CD4-positive, alpha-beta T cell (primary cell): ENCODE results near the gene NACC2. TPM values are rescaled to one million over a fixed set of nuclear protein-coding genes. Genes with fewer than 3 reads are reported as not detected.
A peak's percentile ranks its signal among the peaks of the same experiment; 100 is the strongest.

Experiments used
- ATAC-seq: fragments of 200-7000 bp; cut with Tn5 transposase; one replicate; pipeline ENCODE4 v1.10.0; 2022; ENCODE audit warnings: mild to moderate bottlenecking; ENCODE audit not compliant: poor library complexity
- CTCF ChIA-PET: fragments of 350-600 bp; sonication (Branson Sonifier 250); formaldehyde crosslinking; loops from one replicate; lab custom pipeline; 2021; ENCODE audit warnings: antibody characterized with exemption, inconsistent platforms; lab: Charles Lee
- POLR2A ChIA-PET: fragments of 350-600 bp; sonication (Branson Sonifier 250); formaldehyde crosslinking; loops from one replicate; lab custom pipeline; 2021; ENCODE audit warnings: antibody characterized with exemption, inconsistent platforms; lab: Charles Lee
- DNase-seq, 14 experiments: peaks; one replicate each; pipeline ENCODE4 v3.0.0-alpha.2; 2013 to 2020; ENCODE audit warnings: mixed read lengths in 2 of 14
- H3K27ac ChIP-seq, 2 donors: one replicate each; pipeline versions ENCODE4 v1.5.1 to v1.7.0; 2013; ENCODE audit warnings: low read length in 2 of 2, low read depth in 1 of 2, mild to moderate bottlenecking in 1 of 2
- H3K27me3 ChIP-seq, 2 experiments: 1 replicate in 1 of 2; 2 replicates in 1 of 2; pipeline versions ENCODE4 v1.6.1 to v1.7.0; 2013; ENCODE audit warnings: low read length in 2 of 2, control low read depth in 1 of 2, mild to moderate bottlenecking in 1 of 2, moderate library complexity in 1 of 2; ENCODE audit not compliant: insufficient read depth in 2 of 2, control insufficient read depth in 1 of 2
- H3K36me3 ChIP-seq: one replicate; pipeline ENCODE4 v1.6.1; 2013; ENCODE audit warnings: low read length, control low read depth; ENCODE audit not compliant: insufficient read depth
- H3K4me1 ChIP-seq: one replicate; pipeline ENCODE4 v1.6.1; 2013; ENCODE audit warnings: low read length, control low read depth; ENCODE audit not compliant: insufficient read depth
- H3K4me3 ChIP-seq: one replicate; pipeline ENCODE4 v1.5.1; 2013; ENCODE audit warnings: mild to moderate bottlenecking, low read length, moderate library complexity
- H3K9me3 ChIP-seq, 2 experiments: 1 replicate in 1 of 2; 2 replicates in 1 of 2; pipeline versions ENCODE4 v1.6.1 to v1.7.0; 2013; ENCODE audit warnings: low read length in 2 of 2, mild to moderate bottlenecking in 2 of 2, control low read depth in 1 of 2, moderate library complexity in 1 of 2; ENCODE audit not compliant: control insufficient read depth in 1 of 2, insufficient read depth in 1 of 2
- H3K27ac Mint-ChIP-seq: one replicate; pipeline ENCODE4 v1.8.0; 2020; ENCODE audit warnings: mixed read lengths
- H3K27me3 Mint-ChIP-seq: one replicate; pipeline ENCODE4 v1.8.0; 2021; ENCODE audit warnings: mixed read lengths
- H3K36me3 Mint-ChIP-seq: one replicate; pipeline ENCODE4 v1.8.0; 2021; ENCODE audit warnings: low read depth, mixed read lengths
- H3K4me1 Mint-ChIP-seq: one replicate; pipeline ENCODE4 v1.8.0; 2021; ENCODE audit warnings: low read depth, mixed read lengths
- H3K4me3 Mint-ChIP-seq: one replicate; pipeline ENCODE4 v1.8.0; 2020; ENCODE audit warnings: mild to moderate bottlenecking, mixed read lengths
- H3K9me3 Mint-ChIP-seq: one replicate; pipeline ENCODE4 v1.8.0; 2020; ENCODE audit warnings: mixed read lengths
- CTCF ChIP-seq: fragments of 200-600 bp; IDR thresholded peaks from one replicate; pipeline ENCODE4 v1.8.0; 2022; ENCODE audit warnings: antibody characterized with exemption, mild to moderate bottlenecking
- intact Hi-C, 2 experiments: fragments of 100-400 bp; cut with DNase I in 1 of 2; cut with micrococcal nuclease in 1 of 2; formaldehyde crosslinking; loops; one replicate each; pipeline versions ENCODE4 v1.15.1 to v1.9.0; 2023 to 2025; cut with DNase I, micrococcal nuclease
- total RNA-seq, 174 experiments: library from RNA in 2 of 174; stranded (reverse) in 2 of 174; gene quantifications; one replicate each; pipeline ENCODE4 v1.2.3 and lab custom pipeline; 2021 to 2026

The NACC2 gene
- total RNA-seq, 2 experiments from 2014 or later = 2.1 to 2.7 TPM

GRCh38 chr9:136105398-136106135 is 10.5 kb upstream of the NACC2 start:
- intact Hi-C loops = no loop called here
- ChIA-PET POLR2A (interaction anchor here (1.1 to 6.0 kb wide), 2 partner anchors 10 to 12 kb away, joined by 4 to 50 read pairs; partner anchors contain the start of gene NACC2), CTCF (interaction anchor here (0.8 kb wide), 1 partner anchor 15 kb away, joined by 4 read pairs; no protein-coding TSS in a partner anchor)
- Mint-ChIP-seq H3K4me3 (peak overlapping the region; percentile 15), H3K27ac (peak overlapping the region; percentile 88), H3K9me3 (no peaks in the 10 kb centered on the region), H3K4me1 (peaks cover 43% of the 10 kb centered on the region), H3K36me3 (no peaks in the 10 kb centered on the region), H3K27me3 (no peaks in the 10 kb centered on the region)
- ATAC-seq (no peak), DNase-seq (no peak)
- Histone ChIP-seq H3K27me3 (no peaks in the 10 kb centered on the region), H3K27ac (no peak overlapping the region), H3K9me3 (no peaks in the 10 kb centered on the region), H3K4me3 (no peak overlapping the region), H3K36me3 (no peaks in the 10 kb centered on the region), H3K4me1 (peaks cover 61% of the 10 kb centered on the region)
- no peak for TF ChIP-seq CTCF

DNA sequence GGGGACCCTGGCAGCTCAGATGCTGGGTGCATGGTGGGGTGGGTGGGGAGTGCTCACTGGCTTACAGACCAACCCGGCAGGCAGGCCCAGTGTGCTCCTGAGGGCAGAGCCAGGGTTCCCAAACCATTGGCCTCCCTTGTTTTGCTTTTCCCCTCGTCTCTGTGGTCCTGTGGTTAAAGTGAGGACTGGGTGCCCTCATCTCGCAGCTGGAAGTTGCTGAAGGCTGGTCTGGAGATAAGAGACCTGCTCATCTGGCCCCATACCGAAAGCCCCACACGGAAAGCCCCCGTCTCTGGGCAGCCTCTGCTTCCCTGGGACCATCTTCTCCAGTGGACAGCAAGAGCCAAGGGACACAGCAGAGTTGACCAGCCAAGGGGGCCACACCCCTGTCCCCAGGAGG is 9.8 kb upstream of the NACC2 start:
- no peak overlapping the region for H3K4me3 Mint-ChIP-seq
- Histone ChIP-seq H3K27me3 (no peaks in the 10 kb centered on the region), H3K4me3 (no peak overlapping the region), H3K9me3 (no peaks in the 10 kb centered on the region), H3K36me3 (no peaks in the 10 kb centered on the region), H3K27ac (no peak overlapping the region), H3K4me1 (peaks cover 54% of the 10 kb centered on the region)
- ChIA-PET POLR2A (no interaction called here), CTCF (no interaction called here)
- no peaks in the 10 kb centered on the region for H3K36me3 Mint-ChIP-seq
- H3K9me3 Mint-ChIP-seq = no peaks in the 10 kb centered on the region
- intact Hi-C loops = no loop called here
- TF ChIP-seq CTCF = no peak
- H3K27me3 Mint-ChIP-seq = no peaks in the 10 kb centered on the region
- ATAC-seq (no peak), DNase-seq (no peak)
- no peak overlapping the region for H3K27ac Mint-ChIP-seq
- H3K4me1 Mint-ChIP-seq = peaks cover 37% of the 10 kb centered on the region

- H3K36me3 ChIP-seq = no peaks in the 10 kb centered on the region
- no peaks in the 10 kb centered on the region for H3K27me3 Mint-ChIP-seq
- no peak overlapping the region for H3K27ac ChIP-seq
- no peak overlapping the region for H3K4me3 ChIP-seq
- CTCF ChIA-PET = no interaction called here
- H3K4me3 Mint-ChIP-seq = no peak overlapping the region
- intact Hi-C loops = no loop called here
- peaks cover 34% of the 10 kb centered on the region for H3K4me1 Mint-ChIP-seq
- ATAC-seq = no peak
- peaks cover 51% of the 10 kb centered on the region for H3K4me1 ChIP-seq
- TF ChIP-seq CTCF = no peak
- no peak overlapping the region for H3K27ac Mint-ChIP-seq
- DNase-seq = no peak
- no peaks in the 10 kb centered on the region for H3K36me3 Mint-ChIP-seq
- POLR2A ChIA-PET = no interaction called here
- no peaks in the 10 kb centered on the region for H3K9me3 ChIP-seq
- no peaks in the 10 kb centered on the region for H3K27me3 ChIP-seq
- H3K9me3 Mint-ChIP-seq = no peaks in the 10 kb centered on the region
These were observed 9.4 kb upstream of the NACC2 start for GRCh38 chr9:136104488-136104800.
